Dermis microvascular lymphatic vessel endothelial cell (primary cell): ENCODE results near the gene MAP3K8. TPM values are rescaled to one million over a fixed set of nuclear protein-coding genes. Genes with fewer than 3 reads are reported as not detected.

Experiments used
- DNase-seq, 2 donors: peaks; one replicate each; pipeline versions ENCODE4 v3.0.0 to v3.0.0-alpha.2; 2010; ENCODE audit warnings: low read depth in 2 of 2
- total RNA-seq: library from RNA; depleted of rRNA; stranded (reverse); fragments of >200 nt; gene quantifications from 2 replicates; pipeline ENCODE4 v1.2.1, GENCODE V29; 2014

The MAP3K8 gene
- 2.3 and 4.4 TPM in 2 replicates for total RNA-seq

DNA sequence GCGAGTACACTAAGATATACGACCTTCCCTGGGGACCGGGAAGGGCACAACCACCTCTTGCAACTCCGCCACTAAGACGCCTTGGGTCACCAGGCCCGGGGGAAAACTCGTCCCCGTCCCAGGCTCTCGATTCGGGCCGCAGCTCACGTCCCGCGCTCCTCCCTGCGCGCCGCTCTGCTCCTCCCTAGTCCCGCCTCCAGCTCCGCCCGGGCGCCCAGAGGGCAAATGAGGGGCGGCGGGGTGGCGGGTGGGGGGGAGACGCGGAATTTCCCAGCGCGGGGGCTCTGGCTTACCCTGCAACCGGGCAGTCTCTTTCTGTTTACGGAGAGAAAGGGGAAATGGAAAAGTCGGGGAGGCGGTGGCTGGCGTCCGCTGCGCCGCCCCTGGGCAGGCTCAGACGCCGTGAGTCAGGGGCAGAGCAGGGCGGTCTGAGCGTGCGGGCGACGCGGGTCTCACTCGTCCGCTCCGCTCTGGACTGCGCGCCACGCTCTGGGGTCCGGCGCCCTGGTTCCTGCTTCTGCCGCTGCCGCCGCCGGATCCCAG lies at the start of gene MAP3K8:
MAP3K8 (plus strand) TSS at position 455 of the 543 bp plus-strand sequence. CDS start 4,755 bp downstream, outside the sequence.
- peak; percentile 90 to 95 for DNase-seq

DNA sequence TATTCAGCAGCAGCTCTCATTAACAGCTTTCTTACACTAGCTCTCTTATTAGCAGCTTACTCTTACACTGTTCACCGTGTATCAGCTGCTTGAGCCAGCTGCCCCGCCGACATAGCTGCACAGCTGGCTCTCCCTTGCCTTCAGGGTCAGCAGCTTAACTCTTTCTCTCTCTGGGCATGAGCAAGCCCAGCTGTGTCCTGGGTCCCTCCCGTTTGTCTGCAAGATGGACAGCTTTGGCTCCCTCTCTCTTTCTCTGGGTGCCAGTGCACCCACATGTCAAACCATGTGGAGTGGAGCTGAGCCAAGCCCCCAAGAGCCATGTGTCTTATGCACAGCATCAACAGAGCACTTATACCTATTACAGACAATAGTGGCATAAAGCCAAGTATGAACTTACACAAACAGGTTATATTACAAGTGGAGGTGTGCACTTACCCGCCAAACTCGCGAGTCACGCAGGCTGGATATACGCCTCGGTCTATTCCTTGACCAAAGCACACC lies 49.2 kb upstream of the MAP3K8 start:
- DNase-seq, result peak in 1 of 2 donors; percentile 13

DNA sequence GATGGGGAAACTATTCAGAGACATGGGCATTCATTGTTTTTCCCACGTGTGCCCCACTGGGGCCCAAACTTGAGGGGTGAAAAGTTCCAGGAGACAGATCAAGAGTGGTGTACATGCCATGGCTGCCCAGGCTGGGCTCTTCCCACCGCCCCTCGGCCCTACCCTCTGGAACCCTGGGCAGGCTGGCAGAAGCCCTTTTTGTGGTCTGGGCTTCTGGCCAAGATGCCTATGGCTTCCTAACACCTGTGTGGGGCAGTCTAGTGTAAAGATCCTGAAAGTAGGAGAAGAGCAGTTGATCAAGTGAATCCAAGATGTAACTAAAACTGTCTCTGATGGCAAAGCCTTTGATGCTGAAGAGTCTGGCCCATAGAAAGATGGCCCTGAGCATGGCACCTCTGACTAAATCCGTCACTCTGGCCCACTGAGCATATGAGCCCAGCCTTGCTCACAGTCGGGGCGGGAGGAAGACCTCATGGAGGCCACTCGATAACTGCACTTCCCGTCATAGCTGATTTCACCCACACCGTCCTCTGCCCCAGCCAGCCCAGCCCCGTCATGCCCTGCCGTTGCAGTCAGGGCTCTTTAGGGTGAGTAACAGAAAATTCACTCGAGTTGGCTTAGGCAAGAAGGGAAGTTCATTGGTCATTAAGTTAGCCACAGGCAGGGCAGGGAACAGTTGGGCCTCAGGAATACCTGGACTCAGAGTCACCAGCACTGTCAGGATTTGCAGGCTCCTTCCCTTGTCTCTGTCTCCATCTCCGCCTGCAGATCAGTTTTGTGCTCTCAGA lies 47.0 kb upstream of the MAP3K8 start:
- no peak for DNase-seq

DNA sequence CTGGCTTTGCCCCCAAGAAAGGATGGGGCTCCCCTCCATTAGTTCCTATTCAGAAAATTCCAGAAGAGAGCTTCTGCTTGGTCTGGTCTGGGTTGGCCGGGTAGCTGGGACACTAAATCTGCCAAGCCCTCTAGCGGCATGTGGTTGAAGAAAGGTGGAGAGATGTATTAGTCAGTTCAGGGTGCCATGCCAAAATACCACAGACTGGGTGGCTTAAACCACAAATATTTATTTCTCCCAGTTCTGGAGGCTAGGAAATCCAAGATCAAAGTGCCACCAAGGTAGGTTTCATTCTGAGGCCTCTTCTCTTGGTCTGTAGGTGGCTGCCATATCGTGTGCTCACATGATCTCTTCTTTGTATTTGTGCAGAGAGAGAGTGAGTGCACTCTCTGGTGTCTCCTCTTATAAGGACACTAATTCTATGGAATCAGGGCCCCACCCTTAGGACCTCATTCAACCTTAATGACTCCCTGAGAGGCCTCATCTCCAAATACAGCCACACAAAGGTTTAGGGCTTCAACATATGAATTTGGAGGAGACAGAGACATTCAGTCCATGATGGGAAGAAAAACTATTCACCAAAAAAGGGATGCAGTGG lies 46.2 kb upstream of the MAP3K8 start:
- no peak for DNase-seq

DNA sequence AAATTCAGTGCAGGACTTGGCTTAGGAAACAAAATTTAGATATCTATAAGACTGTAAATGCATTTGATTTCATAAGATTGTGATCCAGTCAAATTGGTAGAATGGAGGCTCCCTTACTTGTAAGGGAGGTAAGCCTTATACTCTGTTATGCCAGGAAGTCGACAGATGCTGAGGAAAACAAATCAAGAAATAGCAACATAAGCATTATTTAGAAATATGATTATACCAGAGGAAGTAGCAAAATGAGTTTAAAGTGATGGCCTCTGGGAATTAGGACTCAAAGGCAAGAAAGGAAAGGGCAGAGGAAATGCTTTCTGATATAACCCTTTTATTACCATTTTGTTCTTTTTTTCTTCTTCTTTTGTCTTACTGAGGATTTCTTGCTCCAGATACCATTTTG lies 44.4 kb upstream of the MAP3K8 start:
- no peak for DNase-seq

DNA sequence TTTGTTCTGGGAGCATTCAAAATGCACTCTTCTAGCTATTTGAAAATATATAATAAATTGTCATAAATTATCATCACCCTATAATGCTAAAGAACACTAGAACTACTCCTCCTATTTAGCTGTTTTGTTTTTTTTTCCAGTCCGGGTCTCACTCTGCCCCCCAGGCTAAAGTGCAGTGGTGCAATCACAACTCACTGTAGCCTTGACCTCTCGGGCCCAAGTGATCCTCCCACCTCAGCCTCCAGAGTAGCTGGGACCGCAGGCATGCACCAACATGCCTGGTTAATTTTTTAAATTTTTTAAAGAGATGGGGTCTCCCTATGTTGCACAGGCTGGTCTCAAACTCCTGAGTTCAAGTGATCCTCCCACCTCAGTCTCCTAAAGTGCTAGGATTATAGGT lies 43.8 kb upstream of the MAP3K8 start:
- no peak for DNase-seq

DNA sequence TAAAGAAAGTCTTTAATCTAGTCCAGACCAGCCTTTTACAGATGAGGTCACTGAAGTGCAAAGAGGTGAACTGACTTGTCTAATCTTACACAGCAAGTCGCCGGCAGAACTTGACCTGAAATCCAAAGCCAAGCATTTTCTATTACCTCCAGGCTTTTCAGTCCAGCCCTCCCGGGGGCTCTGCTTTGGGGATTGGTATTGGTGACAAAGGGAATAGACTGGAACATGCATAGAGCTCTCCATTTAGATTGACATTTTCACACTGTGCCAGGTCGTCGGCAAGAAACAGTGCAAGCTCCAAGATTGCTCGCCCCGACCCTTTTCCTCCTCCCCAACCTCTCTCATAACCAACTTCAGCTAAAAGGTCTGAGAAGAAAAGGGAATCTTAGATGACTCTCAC lies 42.7 kb upstream of the MAP3K8 start:
- no peak for DNase-seq

DNA sequence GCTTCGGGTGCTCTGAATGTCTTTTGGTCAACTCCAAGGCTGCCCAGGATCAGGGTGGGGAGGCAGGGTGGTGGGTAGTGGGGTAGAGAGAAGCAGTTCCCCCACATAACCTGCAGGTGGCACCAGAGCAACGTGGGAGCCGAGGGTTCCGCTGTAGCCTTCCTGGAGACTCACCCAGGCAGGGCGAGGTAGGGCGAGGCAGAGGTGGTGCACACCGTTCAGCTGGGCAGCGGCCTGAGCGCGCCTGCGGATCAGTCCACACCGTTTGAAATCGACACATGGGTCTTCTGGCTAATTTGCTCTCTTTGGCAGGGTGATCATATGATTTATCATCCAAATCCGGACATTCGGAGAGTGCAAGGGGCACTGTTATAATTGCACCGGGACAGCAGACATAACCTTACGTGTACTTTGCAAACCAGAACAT lies 41.4 kb upstream of the MAP3K8 start:
- peak; percentile 35 to 65 for DNase-seq

DNA sequence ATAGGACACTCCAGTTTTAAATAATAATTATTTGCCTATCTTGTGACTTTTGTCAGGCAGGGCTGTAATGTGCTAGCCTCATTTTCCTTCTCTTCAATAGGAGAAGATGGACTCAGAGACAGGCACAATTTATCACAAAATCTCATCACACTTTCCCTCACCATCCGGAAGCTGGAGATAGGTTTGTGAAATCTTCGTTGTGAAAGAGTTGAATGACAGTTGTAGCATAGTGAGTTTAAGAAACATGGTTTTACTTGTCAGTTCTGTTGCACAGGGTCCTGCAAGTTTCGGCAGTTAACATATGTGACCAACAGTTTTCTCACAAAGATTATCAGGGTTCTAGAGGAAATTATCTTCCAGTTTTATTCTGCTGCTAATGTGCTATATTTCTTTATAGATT lies 37.7 kb upstream of the MAP3K8 start:
- DNase-seq, result no peak

DNA sequence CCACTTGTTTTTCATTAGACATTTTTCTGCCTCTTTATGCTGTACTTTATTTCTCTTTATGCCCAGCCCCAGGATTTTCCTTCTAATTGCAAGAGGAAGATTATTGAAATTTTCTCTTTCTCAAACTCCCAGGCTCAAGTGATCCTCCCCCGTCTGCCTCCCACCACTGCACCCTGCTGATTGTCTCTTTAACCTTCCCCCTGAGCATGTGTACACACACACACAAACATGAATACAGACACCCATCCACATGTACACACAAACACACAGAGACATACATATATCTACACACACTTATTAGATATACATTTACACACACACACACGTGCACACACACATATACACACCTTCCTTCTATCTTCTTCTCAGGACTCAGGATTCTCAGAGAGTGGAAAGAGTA lies 37.3 kb upstream of the MAP3K8 start:
- DNase-seq, result no peak

DNA sequence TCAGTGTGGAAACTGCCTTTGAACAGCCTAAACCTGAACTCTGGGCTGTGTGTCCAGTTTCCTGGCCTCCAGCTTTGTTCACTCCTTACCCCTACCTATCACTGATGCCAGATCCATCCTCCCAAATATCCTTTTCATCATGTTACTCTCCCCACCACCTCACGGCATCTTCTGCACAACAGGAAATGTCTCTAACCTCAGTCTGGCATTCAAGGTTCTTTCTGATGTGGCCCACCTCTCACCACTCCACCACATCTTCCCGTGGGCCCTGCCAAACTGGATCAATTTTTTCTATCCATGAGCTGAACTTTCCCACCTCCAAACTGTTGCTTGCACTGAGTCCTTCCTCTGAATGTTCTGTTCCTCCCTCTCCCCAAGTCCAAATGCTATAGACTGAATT lies 35.8 kb upstream of the MAP3K8 start:
- no peak for DNase-seq

DNA sequence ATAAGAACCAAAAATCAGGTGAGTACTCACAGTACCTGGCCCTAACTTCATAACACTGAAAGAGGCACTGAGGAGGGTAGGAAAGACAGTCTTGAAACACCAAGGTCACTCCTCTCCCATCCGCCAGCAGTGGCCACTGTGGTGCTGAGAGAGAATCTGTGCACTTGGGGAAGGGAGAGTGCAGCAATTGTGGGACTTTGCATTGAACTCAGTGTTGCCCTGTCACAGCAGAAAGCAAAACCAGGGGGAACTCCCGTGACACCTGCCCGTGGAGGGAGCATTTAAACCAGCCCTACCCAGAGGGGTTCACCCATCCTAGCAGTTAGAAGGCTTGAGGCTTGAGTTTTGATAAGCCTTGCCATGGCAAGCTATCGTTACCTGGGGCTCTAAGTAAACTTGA lies 35.2 kb upstream of the MAP3K8 start:
- DNase-seq, result no peak

DNA sequence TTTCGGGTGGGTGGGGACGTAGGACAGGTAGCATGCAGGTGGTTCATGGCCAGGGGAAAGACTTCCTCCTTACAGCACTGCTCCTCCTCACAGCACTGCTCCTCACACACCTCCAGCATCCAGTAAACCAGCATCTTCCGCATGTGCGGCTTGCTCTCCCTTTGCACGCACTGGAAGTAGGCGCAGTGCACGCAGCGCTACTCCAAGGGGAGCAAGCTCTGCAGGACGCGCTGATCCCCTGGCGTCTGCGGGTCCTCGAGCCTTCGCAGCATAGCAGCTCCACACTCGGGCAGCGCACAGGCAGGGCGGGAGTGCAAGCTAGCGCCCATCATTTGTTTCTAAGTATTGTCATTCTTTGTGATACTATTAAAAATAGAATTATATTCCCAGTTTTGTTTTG lies 30.5 kb upstream of the MAP3K8 start:
- no peak for DNase-seq

DNA sequence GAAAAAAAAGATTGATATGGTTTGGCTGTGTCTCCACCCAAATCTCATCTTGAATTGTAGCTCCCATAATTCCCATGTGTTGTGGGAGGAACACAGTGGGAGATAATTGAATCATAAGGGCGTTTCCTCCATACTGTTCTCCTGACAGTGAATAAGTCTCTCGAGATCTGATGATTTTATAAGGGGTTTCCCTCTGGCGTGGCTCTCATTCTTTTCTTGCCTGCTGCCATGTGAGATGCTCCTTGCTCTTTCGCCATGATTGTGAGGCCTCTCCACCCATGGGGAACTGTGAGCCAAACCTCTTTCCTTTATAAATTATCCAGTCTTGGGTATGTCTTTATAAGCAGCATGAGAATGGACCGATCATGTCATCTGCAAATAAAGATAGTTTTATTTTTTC lies 29.4 kb upstream of the MAP3K8 start:
- DNase-seq, result no peak

DNA sequence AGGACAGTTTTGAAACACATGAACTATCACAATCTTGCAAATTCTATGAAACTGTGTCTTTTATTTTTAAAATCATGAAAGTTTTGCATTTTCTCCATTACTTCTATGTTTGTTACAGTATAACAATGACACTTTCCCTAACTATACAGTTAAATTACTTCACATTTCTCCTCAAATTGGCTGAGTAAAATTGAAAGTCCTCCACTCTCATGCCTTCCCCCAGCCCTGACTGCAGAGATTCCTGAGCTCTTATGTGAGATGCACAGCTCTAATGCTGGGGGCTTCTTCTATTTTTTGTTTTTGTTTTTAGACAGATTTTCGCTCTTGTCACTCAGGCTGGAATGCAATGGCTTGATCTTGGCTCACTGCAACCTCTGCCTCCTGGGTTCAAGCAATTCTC lies 22.7 kb upstream of the MAP3K8 start:
- no peak for DNase-seq

DNA sequence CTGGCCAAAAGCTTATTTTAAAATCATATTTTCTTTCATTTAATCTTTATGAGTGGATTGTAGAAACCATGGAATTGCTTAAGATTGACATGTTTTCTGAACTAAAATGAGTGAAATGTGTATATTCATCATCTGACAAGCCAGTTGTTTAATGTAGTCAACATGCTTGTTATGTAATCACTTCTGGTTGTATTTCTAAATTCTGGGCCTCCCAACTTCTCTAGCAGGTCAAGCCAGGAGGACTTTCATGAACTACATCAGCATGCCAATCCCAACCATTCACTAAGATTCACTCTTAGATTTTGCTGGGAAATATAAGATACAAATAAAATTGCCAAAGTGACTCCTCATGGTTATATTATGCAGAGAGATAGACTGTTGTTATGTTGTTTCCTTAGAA lies 21.1 kb upstream of the MAP3K8 start:
- DNase-seq, result no peak

DNA sequence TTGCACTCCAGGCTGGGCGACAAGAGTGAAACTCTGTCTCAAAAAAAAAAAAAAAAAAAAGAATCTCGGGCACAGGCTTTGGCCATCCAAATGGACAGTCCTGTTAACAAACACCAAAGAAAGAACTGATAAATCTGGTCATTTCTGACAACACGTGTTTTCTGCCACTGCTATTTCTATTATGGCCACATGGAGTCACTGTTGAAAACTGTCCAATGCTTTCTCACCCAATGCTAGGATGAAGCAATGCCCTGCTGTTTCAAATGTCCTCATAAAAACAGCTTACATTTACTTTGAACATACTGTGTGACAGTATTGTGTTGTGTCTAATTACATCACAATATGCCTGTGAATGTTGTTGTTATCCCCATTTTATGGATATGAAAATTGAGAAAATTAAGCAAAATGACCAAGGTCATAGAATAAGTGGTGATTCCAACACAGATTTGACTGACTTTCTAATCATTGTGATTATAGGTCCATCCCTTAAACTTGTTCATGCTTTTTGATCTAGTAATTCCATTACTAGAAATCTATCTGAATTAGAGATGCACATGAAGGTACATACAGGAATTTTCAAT lies 19.9 kb upstream of the MAP3K8 start:
- DNase-seq, result peak; percentile 67 to 69

DNA sequence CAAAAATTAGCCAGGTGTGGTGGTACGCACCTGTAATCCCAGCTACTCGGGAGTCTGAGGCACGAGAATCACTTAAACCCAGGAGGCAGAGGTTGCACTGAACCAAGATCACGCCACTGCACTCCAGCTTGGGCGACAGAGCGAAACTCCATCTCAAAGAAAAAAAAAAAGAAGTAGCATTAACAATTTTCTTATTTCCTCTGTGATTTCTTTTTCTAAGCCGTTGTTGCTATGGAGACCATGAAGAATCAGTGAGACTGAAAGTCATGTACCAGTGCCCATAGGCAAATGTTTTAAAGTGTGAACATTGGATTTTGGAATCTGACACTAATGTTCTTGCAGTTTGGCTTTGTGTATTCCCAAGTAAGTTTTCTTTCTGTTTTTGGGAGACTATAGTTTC lies 18.4 kb upstream of the MAP3K8 start:
- no peak for DNase-seq

DNA sequence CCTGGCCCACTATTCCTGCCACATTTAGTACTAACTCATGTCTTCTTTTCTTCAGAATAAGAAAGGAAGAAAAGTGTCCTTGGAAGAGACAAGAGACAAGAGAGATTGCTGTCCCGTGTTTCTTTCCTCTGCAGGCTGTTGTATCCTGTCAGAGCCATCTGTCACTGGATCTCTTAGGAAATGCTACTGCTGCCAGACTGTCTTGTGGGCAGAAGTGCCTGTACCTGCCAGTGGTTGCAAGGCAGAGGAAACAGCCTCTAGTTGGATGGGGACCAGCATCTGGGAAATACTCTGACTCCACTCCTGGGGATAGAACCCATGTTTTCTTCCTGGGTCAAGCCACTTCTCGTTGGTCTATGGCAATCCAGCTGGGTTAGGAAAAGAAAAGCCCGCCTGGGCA lies 16.7 kb upstream of the MAP3K8 start:
- no peak for DNase-seq

DNA sequence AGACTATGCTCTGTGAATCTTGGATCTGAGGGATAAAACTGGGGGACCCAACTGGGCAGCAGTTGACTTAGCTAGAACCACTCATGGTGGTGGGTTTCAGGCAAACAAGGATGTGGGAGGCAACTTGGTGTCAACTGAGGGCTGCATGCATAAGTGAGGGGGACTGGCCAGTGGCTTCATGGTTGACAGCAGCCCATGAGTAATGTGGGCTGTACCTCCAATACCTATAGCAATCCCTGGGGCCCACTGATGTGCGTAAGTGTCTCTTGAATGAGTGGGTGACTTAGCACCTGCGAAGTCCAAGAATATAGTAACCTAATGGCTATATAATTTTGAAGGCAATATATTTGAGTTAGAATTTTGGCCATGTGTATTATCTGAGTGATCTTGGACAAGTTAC lies 13.7 kb upstream of the MAP3K8 start:
- DNase-seq, result no peak

DNA sequence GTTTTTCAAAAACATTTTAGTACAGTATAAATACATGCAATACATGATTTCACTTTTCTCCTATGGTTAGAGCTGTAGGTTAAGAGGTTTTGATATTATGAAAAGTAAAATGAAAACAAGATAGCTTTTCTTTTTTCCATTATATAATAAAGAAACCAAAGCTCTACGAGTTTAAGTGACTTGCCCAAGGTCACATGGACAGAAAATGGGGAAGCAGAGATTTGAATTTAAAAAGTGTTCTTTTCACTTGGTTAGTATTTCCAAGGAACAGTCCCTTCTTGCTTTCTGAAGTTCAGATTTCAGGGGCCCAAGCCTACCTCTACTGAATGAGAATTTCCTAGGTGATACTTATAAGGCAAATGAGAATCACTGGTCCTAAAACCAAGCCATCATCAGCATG lies 13.2 kb upstream of the MAP3K8 start:
- DNase-seq, result no peak

DNA sequence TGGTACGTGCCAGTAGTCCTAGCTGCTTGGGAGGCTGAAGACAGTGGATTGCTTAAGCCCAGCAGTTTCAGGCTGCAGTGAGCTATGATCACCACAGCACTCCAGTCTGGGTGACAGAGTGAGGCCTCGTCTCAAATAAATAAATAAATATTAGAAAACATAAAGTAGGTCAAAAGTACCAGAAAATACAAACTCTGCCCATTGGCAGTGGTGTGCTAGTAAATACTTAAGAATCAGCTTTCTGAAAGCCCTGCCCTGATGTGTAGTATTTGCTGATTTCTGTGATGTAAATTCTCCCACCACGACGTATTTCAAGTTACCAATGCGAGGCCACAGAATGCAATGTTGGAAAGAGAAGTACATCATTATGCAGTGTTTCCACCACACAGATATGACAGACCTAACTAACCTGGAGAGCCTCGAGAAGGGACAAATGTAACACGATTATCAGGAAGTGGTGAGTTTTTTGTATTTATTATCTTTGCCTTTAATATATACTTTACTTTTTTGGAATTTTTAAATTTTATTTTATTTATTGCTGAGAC lies 11.8 kb upstream of the MAP3K8 start:
- no peak for DNase-seq
